ENCODE results near the gene CHST6.
A peak's percentile ranks its signal among the peaks of the same experiment; 100 is the strongest.
"Not testable (repeated sequence)": the region's sequence is repeated elsewhere in the genome, so short reads cannot be mapped to it uniquely, and the experiment has no call there.

CHST6 gene

DNA sequence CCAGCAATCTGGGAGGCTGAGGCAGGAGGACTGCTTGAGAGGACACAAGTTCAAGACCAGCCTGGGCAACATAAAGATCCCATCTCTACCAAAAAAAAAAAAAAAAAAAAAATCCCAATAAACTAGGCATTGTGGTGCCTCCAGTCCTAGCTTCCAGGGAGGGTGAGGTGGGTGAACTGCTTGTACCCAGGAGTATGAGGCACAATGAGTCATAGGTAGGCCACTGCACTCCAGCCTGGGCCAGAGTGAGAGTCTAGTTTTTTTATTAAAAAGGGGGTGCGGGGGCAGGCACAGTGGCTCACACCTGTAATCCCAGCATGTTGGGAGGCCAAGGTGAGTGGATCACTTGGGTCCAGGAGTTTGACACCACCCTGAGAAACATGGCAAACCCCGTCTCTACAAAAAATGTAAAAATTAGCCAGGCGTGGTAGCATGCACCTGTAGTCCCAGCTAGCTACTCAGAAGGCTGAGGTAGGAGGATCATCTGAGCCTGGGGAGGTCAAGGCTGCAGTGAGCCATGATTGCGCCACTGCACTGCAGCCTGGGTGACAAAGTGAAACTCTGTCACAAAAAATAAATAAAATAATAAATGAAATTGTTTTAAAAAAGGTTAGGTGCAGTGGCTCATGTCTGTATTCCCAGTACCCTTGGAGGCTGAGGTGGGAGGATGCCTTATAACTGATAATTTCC, 7.8 kb upstream of the CHST6 start:
- no peak for DNase-seq

DNA sequence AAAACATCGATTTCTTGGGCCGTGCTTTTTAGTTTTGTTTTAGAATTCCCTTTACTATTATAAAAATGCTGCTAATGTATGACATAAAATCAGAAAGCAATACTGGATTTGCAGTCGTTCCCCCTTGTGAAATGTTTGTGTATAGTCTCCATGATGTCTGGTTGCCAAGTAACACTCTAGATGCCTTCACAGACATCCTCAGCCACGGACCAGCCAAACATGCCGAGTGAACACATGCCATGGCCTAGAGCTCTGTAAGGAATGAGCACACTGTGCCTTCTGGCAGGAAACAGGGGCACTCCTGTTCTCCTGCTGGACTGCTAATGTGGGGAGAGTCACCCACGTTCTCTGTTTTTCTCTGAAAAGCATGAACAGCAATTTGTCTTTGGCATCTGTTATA, 6.6 kb upstream of the CHST6 start:
- DNase-seq: not testable (repeated sequence)

GRCh38 chr16:75501359-75501758, 6.1 kb upstream of the CHST6 start:
- DNase-seq: no peak

DNA sequence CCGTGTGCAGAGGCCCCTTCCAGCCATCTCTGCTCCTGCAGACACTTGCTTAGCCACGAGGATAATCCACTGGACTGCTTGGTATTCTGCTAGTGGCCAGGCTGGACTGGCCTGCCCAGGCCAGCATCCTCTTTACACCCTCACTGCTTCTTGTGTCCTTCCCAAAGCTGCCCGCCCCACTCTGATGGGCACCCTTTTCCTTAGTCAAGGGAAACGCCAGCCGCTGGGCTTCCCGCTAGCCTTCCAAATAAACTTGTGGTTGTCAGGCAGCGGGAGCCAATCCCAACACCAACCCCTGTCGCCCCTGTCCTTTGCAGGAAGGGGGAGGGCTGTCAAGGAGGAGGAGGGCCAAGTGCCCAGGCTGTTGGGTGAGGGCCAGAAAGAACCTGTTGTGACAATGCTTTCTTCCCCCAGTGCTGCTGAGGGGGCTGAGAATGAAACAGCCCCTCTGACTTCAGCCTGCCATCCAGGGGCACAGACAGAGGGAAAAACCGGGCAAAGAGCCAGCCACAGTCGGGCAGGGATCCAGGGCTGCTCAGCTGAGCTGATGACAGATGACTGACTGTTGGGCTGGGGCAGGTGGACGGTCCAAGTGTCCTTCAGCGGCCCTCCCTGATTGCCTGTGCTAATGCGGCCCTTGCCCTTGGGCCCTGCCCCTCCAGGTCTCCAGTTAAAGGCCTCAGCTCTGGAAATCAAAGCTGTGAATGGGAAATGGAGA, 3.5 kb upstream of the CHST6 start:
- not testable (repeated sequence) for DNase-seq

DNA sequence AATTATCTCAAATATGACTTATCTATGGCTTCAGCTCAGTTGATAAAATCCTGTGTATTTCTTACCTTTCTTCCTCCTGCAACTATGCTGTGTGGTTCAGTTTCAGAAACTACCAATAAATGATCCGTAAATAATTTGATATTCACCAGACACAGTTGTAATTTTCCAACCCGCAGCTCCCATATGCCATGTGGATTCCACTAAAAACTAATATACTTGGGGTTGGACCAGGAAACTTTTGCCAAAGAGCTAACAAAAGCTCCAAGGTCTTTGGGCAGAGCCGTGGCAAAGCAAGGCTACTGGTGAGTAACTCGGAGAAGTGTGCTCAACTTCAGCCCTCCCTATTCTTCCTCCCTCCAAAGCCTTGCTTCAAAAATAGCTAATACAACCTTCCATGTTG, 2.3 kb upstream of the CHST6 start:
- no peak for DNase-seq

DNA sequence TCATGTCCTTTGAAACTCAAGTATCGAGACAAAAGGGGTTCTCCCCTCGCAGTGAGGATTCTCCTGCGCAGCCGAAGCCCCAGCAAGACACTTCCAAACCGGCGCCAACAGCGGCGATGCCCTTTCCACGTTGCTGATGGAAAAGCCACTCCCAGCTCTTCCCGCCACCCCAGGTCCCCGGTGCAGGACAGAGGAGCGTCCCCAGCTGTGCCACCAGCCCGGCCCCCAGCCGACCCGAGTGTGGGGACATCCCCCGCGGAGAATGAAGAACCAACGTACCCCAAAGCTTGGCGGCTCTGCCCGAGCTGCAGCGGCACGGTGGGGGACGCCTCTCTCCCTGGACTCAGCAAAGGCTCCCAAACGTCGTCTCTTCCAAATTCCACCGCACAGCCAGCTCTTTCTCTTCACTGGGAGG, 573 bp downstream of the CHST6 start:
- DNase-seq: no peak

- DNase-seq: no peak
These were observed 1.1 kb downstream of the CHST6 start for GRCh38 chr16:75494184-75494583.

DNA sequence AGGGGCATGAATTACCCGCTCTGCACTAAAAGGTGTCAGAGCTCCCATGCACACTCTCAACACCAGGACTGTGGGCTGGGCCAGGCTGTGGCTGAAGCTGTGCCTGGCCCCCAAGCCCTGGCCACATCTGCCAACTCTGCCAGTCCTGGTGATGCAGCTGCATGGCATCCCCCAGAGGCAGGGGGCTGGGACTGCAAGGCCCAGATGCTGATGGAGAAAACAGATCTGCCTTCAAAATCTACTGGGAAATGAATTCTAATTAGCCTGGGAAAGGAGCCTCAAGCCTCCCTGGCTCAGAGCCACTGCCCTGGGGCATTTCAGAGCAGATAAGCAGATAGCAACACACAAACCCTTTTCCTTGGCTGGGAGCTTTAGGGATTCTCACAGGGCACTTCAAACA, 3.4 kb downstream of the CHST6 start:
- no peak for DNase-seq

GRCh38 chr16:75488322-75488721, 6.9 kb downstream of the CHST6 start:
- no peak for DNase-seq

- DNase-seq: no peak
These were observed 8.4 kb downstream of the CHST6 start for GRCh38 chr16:75486676-75487313.

DNA sequence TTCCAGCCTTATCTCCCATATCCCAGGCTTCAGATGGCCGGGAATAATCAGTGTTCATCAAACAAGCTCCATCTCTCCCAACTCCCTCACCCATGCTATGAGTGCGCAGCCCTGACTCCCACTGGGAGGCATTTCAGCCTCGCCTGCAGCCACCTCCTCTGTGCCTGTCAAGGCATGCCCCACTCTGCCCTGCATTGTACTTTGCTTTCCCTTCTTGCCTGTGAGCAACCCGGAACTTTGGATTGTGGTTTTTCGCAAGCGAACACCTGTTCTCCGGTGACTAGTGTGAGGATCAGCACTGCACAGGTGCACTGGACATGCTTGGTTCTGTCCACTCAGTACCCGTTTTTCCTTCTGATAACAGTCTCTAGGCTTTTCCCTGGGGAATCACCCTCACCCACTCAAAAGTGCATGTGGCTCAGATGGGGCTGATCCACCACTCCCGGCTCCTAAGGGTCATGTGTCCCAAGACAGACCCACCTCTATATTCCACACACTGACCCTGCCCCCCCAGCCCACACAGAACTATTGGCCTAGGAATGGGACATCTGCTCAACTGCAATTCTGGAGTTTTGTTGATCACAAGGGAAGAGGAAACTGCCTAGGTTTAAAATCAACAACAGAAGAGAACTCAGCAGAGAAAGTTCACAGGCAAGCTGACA, 9.1 kb downstream of the CHST6 start:
- no peak for DNase-seq

GRCh38 chr16:75485230-75486013, 9.8 kb downstream of the CHST6 start:
- DNase-seq: no peak

DNA sequence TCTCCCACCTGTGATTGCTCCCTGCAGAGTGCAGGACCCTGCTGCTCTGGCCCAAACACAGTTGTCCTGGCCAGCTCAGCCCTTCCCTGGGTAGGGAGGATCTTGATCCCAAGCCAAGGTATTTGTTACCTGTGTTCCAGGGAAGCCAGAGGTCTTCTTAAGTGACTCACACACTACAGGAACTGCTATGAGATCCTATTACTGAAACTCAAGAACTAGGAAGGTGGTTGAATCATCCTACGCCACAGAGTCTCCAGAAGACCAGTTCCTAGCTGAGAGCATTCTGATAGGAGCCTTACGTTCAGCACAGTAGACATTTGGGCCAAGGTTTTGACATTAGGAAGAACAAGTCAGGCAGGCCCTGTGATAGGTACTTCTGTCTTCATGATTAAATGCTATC, 12.0 kb downstream of the CHST6 start:
- DNase-seq: no peak

GRCh38 chr16:75482434-75483205, 12.6 kb downstream of the CHST6 start:
- DNase-seq: no peak

DNA sequence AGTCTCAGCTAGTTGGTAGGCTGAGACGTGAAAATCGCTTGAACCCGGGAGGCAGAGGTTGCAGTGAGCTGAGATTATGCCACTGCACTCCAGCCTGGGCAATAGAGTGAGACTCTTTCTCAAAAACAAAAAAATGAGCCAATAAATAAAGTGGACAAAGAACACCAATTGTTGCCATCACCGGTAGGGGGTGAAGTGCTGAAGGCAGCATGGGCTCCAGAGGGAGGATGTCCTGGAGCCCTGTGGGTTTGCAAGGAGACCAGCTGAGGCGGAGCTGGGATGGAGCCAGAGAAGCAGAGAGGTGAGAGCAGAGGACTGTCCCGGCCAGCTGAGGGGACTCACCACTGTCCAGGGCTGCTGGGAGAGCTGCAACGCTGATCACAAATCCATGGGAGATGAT, 13.8 kb downstream of the CHST6 start:
- DNase-seq: no peak

GRCh38 chr16:75479421-75479990, 15.7 kb downstream of the CHST6 start:
- DNase-seq: no peak

- DNase-seq: no peak
These were observed 16.5 kb downstream of the CHST6 start for GRCh38 chr16:75478480-75479345.

- DNase-seq: peak; percentile 90
These were observed 17.4 kb downstream of the CHST6 start for GRCh38 chr16:75477680-75478473.

DNA sequence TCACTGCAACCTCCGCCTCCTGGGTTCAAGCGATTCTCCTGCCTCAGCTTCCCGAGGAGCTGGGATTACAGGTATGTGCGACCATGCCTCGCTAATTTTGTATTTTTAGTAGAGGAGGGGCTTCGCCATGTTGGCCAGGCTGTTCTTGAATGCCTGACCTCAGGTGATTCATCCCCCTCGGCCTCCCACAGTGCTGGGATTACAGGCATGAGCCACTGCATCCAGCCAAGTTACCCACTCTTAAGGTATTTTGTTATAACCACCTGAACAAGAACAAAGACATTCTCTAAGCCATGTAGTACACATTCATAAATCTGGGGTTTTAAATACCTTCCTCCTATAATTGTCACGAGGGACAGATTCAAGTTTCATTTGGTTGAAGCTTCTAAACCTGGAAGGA, 18.4 kb downstream of the CHST6 start:
- DNase-seq: no peak

DNA sequence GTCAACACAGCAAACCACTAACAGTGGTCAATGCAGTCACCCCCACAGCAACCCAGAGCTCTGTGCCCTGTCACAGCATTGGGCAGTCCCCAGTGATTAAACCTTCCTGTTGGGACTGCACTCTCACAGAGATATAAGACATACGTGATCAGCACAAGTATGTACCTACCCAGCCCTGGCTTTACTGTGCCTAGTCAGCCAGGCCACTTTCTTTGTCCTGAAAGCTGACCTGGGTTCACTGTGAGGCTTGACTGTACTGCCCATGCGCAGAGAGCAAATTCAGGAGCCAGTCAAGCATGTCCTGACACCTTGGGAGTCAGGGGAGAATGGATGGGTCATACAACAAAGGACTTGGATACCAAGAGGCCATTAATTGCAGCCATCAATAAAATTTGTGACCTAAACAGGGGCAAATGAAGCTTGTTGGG, 19.8 kb downstream of the CHST6 start:
- no peak for DNase-seq
